GM21526 (cell line): ENCODE results near the gene C12orf57.
A peak's percentile ranks its signal among the peaks of the same experiment; 100 is the strongest.

Experiments
- ATAC-seq: cut with Tn5 transposase; IDR thresholded peaks from one replicate; pipeline ENCODE4 v1.9.1; 2021; ENCODE audit warnings: moderate library complexity; ENCODE audit not compliant: unreplicated experiment, low FRiP score

Gene C12orf57

GRCh38 chr12:6952121-6952862, 8.5 kb downstream of the C12orf57 start:
- ATAC-seq = no peak

- no peak for ATAC-seq
These were observed 9.1 kb downstream of the C12orf57 start for GRCh38 chr12:6952863-6953441.

GRCh38 chr12:6953442-6954315, 9.9 kb downstream of the C12orf57 start:
- ATAC-seq = peak; percentile 27

GRCh38 chr12:6954316-6955107, 10.7 kb downstream of the C12orf57 start:
- ATAC-seq = no peak

GRCh38 chr12:6955108-6956020, 11.5 kb downstream of the C12orf57 start:
- no peak for ATAC-seq

- no peak for ATAC-seq
These were observed 12.4 kb downstream of the C12orf57 start for GRCh38 chr12:6956021-6956727.

GRCh38 chr12:6957151-6957701, 13.4 kb downstream of the C12orf57 start:
- ATAC-seq = no peak

- no peak for ATAC-seq
These were observed 14.2 kb downstream of the C12orf57 start for GRCh38 chr12:6957741-6958608.

GRCh38 chr12:6958609-6959057, 14.8 kb downstream of the C12orf57 start:
- ATAC-seq = no peak

- ATAC-seq = peak; percentile 41
These were observed 15.4 kb downstream of the C12orf57 start for GRCh38 chr12:6959058-6959804.

- no peak for ATAC-seq
These were observed 16.2 kb downstream of the C12orf57 start for GRCh38 chr12:6959805-6960592.

- ATAC-seq = no peak
These were observed 16.9 kb downstream of the C12orf57 start for GRCh38 chr12:6960593-6961277.

- ATAC-seq = no peak
These were observed 17.5 kb downstream of the C12orf57 start for GRCh38 chr12:6961278-6961694.

- ATAC-seq = no peak
These were observed 18.0 kb downstream of the C12orf57 start for GRCh38 chr12:6961695-6962284.
